HTERT RPE-1 (cell line): Measurements from ENCODE around the gene PLA2G4D.

Source experiments
- in situ Hi-C: fragments of 300-500 bp; cut with MboI; formaldehyde crosslinking; loops from 4 replicates; pipeline ENCODE4 v1.14.3; 2020; ENCODE audit warnings: low sequenced_read_pairs

PLA2G4D gene

GRCh38 chr15:42058791-42059190 lies 35.6 kb downstream of the PLA2G4D start:
- in situ Hi-C loops: no loop called here

GRCh38 chr15:42057799-42058646 lies 36.3 kb downstream of the PLA2G4D start:
- in situ Hi-C loops: no loop called here

- in situ Hi-C loops: no loop called here
These were observed 37.2 kb downstream of the PLA2G4D start for GRCh38 chr15:42056934-42057798.

GRCh38 chr15:42053914-42054313 lies 40.4 kb downstream of the PLA2G4D start:
- in situ Hi-C loops: no loop called here

- in situ Hi-C loops: no loop called here
These were observed 41.4 kb downstream of the PLA2G4D start for GRCh38 chr15:42053010-42053409.

- in situ Hi-C loops: no loop called here
These were observed 43.7 kb downstream of the PLA2G4D start for GRCh38 chr15:42050484-42051255.

GRCh38 chr15:42048821-42049200 lies 45.6 kb downstream of the PLA2G4D start:
- in situ Hi-C loops: no loop called here

GRCh38 chr15:42048080-42048820 lies 46.1 kb downstream of the PLA2G4D start:
- in situ Hi-C loops: no loop called here

- in situ Hi-C loops: no loop called here
These were observed 47.8 kb downstream of the PLA2G4D start for GRCh38 chr15:42046597-42046996.

- in situ Hi-C loops: no loop called here
These were observed 49.1 kb downstream of the PLA2G4D start for GRCh38 chr15:42045211-42045615.

GRCh38 chr15:42042602-42043400 lies 51.6 kb downstream of the PLA2G4D start:
- in situ Hi-C loops: no loop called here

- in situ Hi-C loops: no loop called here
These were observed 56.0 kb downstream of the PLA2G4D start for GRCh38 chr15:42038401-42038800.

GRCh38 chr15:42037656-42038055 lies 56.7 kb downstream of the PLA2G4D start:
- in situ Hi-C loops: no loop called here

- in situ Hi-C loops: no loop called here
These were observed 57.4 kb downstream of the PLA2G4D start for GRCh38 chr15:42036966-42037365.

GRCh38 chr15:42036112-42036905 lies 58.1 kb downstream of the PLA2G4D start:
- in situ Hi-C loops: no loop called here

- in situ Hi-C loops: no loop called here
These were observed 59.0 kb downstream of the PLA2G4D start for GRCh38 chr15:42035435-42035761.

GRCh38 chr15:42034628-42035434 lies 59.5 kb downstream of the PLA2G4D start:
- in situ Hi-C loops: no loop called here

- in situ Hi-C loops: no loop called here
These were observed 61.0 kb downstream of the PLA2G4D start for GRCh38 chr15:42033214-42033873.
